ENCODE measurements around the gene CARD10. TPM values are rescaled to one million over a fixed set of nuclear protein-coding genes. Genes with fewer than 3 reads are reported as not detected.
"Not testable (repeated sequence)": the region's sequence is repeated elsewhere in the genome, so short reads cannot be mapped to it uniquely, and the experiment has no call there.

Gene CARD10
- total RNA-seq, 6 experiments from 2014 or later = 9.0 to 27.8 (median 14.2) TPM

DNA sequence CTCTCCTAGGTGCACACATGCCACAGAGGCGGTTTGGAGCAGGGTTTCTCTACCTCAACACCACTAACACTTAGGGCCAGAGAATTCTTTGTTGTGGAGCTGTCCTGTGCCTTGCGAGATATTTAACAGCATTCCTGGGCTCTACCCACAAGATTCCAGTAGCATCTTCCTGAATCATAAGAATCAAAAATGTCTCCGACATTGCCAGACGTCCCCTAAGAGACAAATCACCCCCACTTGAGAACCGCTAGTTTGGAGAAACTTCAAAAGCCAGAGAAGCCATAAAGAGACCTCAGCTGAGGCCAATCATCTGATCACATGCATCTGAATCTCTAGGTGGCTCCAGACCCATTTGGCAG, 49.1 kb downstream of the CARD10 start:
- TF ChIP-seq, protein P1, sequence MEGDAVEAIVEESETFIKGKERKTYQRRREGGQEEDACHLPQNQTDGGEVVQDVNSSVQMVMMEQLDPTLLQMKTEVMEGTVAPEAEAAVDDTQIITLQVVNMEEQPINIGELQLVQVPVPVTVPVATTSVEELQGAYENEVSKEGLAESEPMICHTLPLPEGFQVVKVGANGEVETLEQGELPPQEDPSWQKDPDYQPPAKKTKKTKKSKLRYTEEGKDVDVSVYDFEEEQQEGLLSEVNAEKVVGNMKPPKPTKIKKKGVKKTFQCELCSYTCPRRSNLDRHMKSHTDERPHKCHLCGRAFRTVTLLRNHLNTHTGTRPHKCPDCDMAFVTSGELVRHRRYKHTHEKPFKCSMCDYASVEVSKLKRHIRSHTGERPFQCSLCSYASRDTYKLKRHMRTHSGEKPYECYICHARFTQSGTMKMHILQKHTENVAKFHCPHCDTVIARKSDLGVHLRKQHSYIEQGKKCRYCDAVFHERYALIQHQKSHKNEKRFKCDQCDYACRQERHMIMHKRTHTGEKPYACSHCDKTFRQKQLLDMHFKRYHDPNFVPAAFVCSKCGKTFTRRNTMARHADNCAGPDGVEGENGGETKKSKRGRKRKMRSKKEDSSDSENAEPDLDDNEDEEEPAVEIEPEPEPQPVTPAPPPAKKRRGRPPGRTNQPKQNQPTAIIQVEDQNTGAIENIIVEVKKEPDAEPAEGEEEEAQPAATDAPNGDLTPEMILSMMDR (IDR thresholded peaks at IDR 0.05) = no peak
- no peak for TF ChIP-seq POLR2A (IDR thresholded peaks at IDR 0.05)
- no peak overlapping the region for H3K4me3 ChIP-seq
- no peak overlapping the region for H3K27ac ChIP-seq
- 62% methylated on average over 2 of the region's 5 CpGs for WGBS (ENCODE audit: insufficient coverage, low coverage, low lambda C conversion rate, missing lambda C conversion rate)
- no peaks in the 10 kb centered on the region for H3K9me3 ChIP-seq
- H3K36me3 ChIP-seq = no peaks in the 10 kb centered on the region
- ATAC-seq (no peak), DNase-seq (no peak)
- no peaks in the 10 kb centered on the region for H3K4me1 ChIP-seq
- intact Hi-C loops (cut with DNase I) = no loop called here
- H3K27me3 ChIP-seq = no peaks in the 10 kb centered on the region

- TF ChIP-seq, protein P1 (IDR thresholded peaks at IDR 0.05) = no peak
- no peak for TF ChIP-seq POLR2A (IDR thresholded peaks at IDR 0.05)
- intact Hi-C loops (cut with DNase I) = no loop called here
- Histone ChIP-seq H3K27ac (no peak overlapping the region), H3K9me3 (no peaks in the 10 kb centered on the region), H3K36me3 (no peaks in the 10 kb centered on the region), H3K4me3 (no peak overlapping the region), H3K4me1 (no peaks in the 10 kb centered on the region), H3K27me3 (no peaks in the 10 kb centered on the region)
- DNase-seq = no peak
- 85% methylated on average over 4 of the region's 8 CpGs for WGBS (ENCODE audit: insufficient coverage, low coverage, low lambda C conversion rate, missing lambda C conversion rate)
- no peak for ATAC-seq
These were observed 49.7 kb downstream of the CARD10 start for GRCh38 chr22:37469416-37470086.

- H3K36me3 ChIP-seq; H3K4me3 ChIP-seq; intact Hi-C loops (cut with DNase I); H3K9me3 ChIP-seq; H3K4me1 ChIP-seq; H3K27ac ChIP-seq; DNase-seq; H3K27me3 ChIP-seq; ATAC-seq: not testable (repeated sequence)
- WGBS (ENCODE audit: insufficient coverage, low coverage, low lambda C conversion rate, missing lambda C conversion rate) = 73% methylated on average over 4 of the region's 14 CpGs
These were observed 51.0 kb downstream of the CARD10 start for GRCh38 chr22:37468201-37468695.

DNA sequence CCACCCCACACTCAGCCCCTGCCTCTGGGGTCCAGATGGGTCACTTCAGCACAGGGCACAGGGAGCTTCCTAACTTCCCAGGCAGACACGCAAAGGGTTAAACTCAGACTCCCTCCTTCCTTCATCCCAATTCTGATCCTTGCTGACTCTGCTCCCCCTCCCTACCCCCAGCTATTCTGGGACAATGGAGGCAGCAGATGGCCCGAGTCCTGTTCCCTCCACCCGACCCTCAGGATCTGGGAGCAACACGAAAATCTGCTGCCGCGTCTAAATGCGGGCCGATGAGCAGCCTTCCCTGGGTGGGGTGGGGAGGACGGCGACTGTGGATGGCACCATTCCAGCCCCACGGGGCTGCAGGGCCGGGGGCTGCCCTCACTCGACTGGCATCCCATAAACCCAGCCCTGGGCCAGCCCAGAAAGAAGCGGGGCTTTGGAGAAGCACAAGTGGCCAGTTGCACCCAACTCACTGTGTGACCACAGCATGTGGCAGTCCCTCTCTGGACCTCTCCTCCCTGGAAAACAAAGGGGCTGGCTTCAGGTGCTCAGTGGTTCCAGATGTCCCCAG, 51.7 kb downstream of the CARD10 start:
- 71% methylated on average over 2 of the region's 14 CpGs for WGBS (ENCODE audit: insufficient coverage, low coverage, low lambda C conversion rate, missing lambda C conversion rate)
- no peaks in the 10 kb centered on the region for H3K9me3 ChIP-seq
- ATAC-seq (no peak), DNase-seq (no peak)
- no peaks in the 10 kb centered on the region for H3K36me3 ChIP-seq
- no peak overlapping the region for H3K27ac ChIP-seq
- no peaks in the 10 kb centered on the region for H3K27me3 ChIP-seq
- H3K4me1 ChIP-seq = no peaks in the 10 kb centered on the region
- H3K4me3 ChIP-seq = no peak overlapping the region
- intact Hi-C loops (cut with DNase I) = no loop called here
- no peak for TF ChIP-seq POLR2A (IDR thresholded peaks at IDR 0.05)
- TF ChIP-seq, protein P1 (IDR thresholded peaks at IDR 0.05) = no peak

- H3K36me3 ChIP-seq = no peaks in the 10 kb centered on the region
- DNase-seq = no peak
- no peak overlapping the region for H3K4me3 ChIP-seq
- intact Hi-C loops (cut with DNase I) = no loop called here
- no peaks in the 10 kb centered on the region for H3K4me1 ChIP-seq
- 41% methylated on average over 2 of the region's 4 CpGs for WGBS (ENCODE audit: insufficient coverage, low coverage, low lambda C conversion rate, missing lambda C conversion rate)
- H3K27me3 ChIP-seq = no peaks in the 10 kb centered on the region
- H3K27ac ChIP-seq = no peak overlapping the region
- no peaks in the 10 kb centered on the region for H3K9me3 ChIP-seq
- ATAC-seq = no peak
- TF ChIP-seq, protein P1 (IDR thresholded peaks at IDR 0.05) = no peak
- no peak for TF ChIP-seq POLR2A (IDR thresholded peaks at IDR 0.05)
These were observed 55.0 kb downstream of the CARD10 start for GRCh38 chr22:37464181-37464580.
